Thyroid gland (tissue), 4 donors: ENCODE measurements around the gene MYMK.

ENCODE experiments used
- CTCF ChIP-seq, 6 experiments: fragments of 200-600 bp in 3 of 6; fragments of 450-650 bp in 3 of 6; sonication (generic) in 3 of 6; IDR thresholded peaks; one replicate each; pipeline ENCODE4 v1.5.1; 2016 to 2019; ENCODE audit warnings: antibody characterized with exemption in 6 of 6, mild to moderate bottlenecking in 2 of 6, inconsistent platforms in 1 of 6, moderate library complexity in 1 of 6
- POLR2A ChIP-seq, 2 donors: fragments of 450-650 bp; IDR thresholded peaks; one replicate each; pipeline ENCODE4 v1.6.1; 2017; ENCODE audit warnings: antibody characterized with exemption in 2 of 2, mild to moderate bottlenecking in 2 of 2, moderate library complexity in 1 of 2

GRCh38 chr9:133562611-133563290 lies 38.0 kb upstream of the MYMK start:
- no peak for TF ChIP-seq POLR2A (IDR thresholded peaks at IDR 0.05)
- TF ChIP-seq CTCF (IDR thresholded peaks at IDR 0.05) = no peak
